ENCODE results near the gene MEIS3.
A peak's percentile ranks its signal among the peaks of the same experiment; 100 is the strongest.

MEIS3 gene

GRCh38 chr19:47435196-47435595 is 15.9 kb upstream of the MEIS3 start:
- no peak for DNase-seq (ENCODE audit: low spot score)

GRCh38 chr19:47434088-47434487 is 14.8 kb upstream of the MEIS3 start:
- no peak for DNase-seq (ENCODE audit: low spot score)

- DNase-seq (ENCODE audit: low spot score), result no peak
Measured at GRCh38 chr19:47433121-47433520, 13.8 kb upstream of the MEIS3 start.

GRCh38 chr19:47432499-47432898 is 13.2 kb upstream of the MEIS3 start:
- no peak for DNase-seq (ENCODE audit: low spot score)

DNA sequence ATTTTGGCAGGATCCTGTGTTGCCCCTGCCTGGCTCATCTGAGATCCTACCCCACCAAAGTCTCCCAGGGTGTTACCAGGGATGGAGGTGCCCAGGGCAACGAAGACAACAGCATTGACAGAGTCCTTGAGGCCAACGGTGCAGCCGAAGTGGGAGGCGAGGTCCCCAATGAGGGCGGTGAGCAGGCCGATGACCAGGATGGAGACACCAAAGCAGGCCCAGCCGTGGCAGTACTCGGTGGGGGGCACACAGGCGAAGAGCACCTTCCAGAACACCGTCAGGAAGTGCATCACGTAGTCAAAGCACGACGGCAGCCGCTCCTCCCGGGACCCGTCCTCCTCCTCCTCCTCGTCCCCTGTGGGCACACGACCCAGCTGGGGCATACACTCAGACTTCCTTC is 12.8 kb upstream of the MEIS3 start:
- DNase-seq (ENCODE audit: low spot score), result no peak

GRCh38 chr19:47430041-47430802 is 10.9 kb upstream of the MEIS3 start:
- peak; percentile 51 for DNase-seq (ENCODE audit: low spot score)

GRCh38 chr19:47429140-47429793 is 9.9 kb upstream of the MEIS3 start:
- no peak for DNase-seq (ENCODE audit: low spot score)

DNA sequence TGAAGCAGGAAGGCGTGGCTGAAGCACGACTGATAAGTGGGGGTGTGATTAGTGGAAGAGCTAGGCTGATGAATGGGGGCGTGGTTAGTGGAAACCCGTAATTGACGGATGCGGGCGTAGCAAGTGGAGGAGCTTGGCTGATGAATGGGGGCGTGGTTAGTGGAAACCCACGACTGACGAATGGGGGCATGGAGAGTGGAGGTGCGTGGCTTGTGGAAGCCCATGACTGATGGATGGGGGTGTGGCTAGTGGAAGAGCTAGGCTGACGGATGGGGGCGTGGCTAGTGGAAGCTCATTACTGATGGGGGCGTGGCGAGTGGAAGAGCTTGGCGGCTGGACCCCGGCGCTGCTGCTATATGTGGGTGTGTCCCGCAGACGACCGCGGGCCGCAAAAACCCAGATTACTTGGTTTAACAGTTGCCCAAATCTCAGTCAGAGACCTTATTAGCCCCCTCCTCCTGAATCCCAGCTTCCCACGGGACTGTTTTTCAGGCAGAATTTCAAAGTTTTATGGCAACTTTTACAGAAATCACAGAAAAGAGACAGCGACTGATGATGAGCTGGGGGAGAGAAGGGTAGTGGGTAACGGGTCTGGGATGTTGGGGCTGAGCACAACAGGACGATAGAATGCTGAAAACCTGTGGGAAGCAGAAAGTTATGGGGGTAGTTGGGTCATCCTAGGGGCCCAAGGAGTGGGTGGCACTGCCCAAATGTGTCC is 9.0 kb upstream of the MEIS3 start:
- DNase-seq (ENCODE audit: low spot score), result peak; percentile 98

DNA sequence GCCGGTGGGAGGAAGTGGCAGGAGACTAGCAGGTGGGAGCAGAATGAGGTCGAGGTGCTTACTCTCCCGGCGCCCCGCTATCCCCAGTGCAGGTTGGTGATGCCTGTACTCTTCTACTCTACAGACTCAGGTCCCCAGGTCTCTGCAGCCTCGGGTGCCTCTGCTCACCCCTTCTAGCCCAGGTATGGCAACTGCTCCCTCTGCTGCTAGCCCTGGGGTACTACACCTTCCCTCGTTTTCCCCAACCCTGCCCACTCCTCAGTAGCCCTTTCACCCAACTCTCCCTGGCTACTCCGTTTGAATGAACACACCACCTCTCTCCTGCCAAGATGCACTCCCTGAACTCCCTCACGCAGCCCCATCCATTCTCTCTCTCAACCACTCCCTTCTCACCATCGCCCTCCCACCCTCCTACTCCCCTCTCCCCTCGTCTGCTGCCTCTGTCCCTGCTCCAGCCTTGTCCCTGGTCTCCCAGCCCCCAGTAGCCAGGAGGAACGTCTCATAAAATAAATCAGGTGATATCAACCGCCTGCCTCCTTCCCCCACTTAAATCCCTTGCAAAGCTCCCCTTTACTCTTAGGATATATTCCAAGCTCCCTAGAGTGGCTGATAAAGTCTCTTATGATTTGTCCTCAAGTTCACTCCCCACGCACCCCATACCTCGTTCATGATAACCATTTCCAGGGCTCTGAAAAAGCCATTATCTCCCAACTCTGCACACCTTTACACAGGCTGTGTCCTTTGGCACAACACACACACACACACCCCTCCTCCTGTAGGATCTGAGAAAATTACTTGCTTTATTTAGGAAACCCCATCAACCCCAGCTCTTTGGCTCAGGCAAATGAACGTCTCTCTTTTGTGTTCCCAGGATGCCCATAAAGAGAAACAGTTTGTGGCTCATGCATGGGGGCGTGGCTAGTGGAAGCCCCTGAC is 8.2 kb upstream of the MEIS3 start:
- peak; percentile 67 for DNase-seq (ENCODE audit: low spot score)

GRCh38 chr19:47423203-47423882 is 4.0 kb upstream of the MEIS3 start:
- no peak for DNase-seq (ENCODE audit: low spot score)

DNA sequence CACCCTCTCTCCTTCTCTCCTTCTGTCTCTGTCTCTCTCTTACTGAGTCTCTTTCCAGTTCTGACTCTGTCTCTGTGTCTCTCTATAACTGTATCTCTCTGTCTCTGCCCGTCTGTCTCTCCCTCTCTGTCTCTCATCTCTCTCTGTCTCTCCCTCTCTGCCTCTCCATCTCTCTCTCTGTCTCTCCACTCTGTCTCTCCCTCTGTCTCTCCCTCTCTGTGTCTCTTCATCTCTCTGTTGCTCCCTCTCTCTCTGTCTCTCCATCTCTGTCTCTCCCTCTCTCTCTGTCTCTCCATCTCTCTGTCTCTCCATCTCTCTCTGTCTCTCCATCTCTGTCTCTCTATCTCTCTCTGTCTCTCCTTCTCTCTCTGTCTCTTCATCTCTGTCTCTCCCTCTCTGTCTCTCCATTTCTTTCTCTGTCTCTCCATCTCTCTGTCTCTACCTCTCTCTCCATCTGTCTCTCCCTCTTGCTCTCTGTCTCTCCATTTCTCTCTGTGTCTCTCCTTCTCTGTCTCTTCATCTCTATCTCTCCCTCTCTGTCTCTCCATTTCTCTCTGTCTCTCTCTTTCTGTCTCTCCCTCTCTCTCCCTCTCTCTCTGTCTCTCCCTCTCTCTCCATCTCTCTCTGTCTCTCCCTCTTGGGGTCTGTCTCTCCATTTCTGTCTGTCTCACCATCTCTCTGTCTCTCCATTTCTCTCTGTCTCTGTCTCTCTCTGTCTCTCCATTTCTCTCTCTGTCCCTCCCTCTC is 3.3 kb upstream of the MEIS3 start:
- no peak for DNase-seq (ENCODE audit: low spot score)

- DNase-seq (ENCODE audit: low spot score), result no peak
Measured at GRCh38 chr19:47421844-47422395, 2.6 kb upstream of the MEIS3 start.

GRCh38 chr19:47421244-47421786 is 2.0 kb upstream of the MEIS3 start:
- DNase-seq (ENCODE audit: low spot score), result no peak

GRCh38 chr19:47419789-47420188 is 462 bp upstream of the MEIS3 start:
- no peak for DNase-seq (ENCODE audit: low spot score)

DNA sequence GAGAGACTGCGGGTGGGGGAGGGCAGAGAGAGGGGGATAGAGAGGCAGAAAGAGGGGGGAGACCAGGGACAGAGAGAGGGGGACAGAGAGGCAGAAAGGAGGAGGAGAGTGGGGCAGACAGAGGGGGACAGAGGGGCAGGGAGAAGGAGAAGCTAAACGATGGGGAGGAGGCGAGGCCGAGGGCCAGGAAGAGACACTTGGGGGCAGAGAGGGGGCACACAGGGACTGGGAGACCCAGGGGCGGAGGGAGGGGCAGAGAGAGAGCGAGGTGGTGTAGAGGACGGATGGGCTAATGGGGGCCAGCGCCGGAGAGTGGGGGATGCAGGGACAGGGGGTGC is 666 bp downstream of the MEIS3 start:
- no peak for DNase-seq (ENCODE audit: low spot score)

GRCh38 chr19:47417746-47418691 is 1.3 kb downstream of the MEIS3 start:
- no peak for DNase-seq (ENCODE audit: low spot score)

- no peak for DNase-seq (ENCODE audit: low spot score)
Measured at GRCh38 chr19:47417107-47417745, 2.1 kb downstream of the MEIS3 start.

DNA sequence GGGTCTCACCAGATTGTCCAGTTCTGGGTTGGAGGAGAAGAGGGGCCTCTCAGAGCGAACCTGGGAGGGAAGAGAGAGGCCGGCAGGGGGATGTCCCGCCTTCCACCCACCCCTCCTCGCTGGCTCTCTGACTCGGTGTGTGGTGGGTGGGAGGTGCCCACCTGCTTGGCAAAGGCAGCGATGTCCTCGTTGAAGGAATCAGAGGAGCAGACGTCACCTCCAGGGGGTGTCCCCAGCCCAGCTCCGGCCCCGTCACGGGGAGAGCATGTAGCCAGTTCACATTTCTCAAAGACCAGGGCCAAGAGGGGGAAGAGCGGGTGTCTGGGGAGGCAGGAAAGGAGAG is 2.7 kb downstream of the MEIS3 start:
- DNase-seq (ENCODE audit: low spot score), result no peak

Measured in AG08395 (cell line).